K562 (cell line): ENCODE data around the gene CLCNKA. TPM values are rescaled to one million over a fixed set of nuclear protein-coding genes. Genes with fewer than 3 reads are reported as not detected.

Source experiments
- BMI1 ChIP-seq: fragments of 150-350 bp; IDR thresholded peaks from 2 replicates; pipeline ENCODE4 v1.6.1; 2014; ENCODE audit warnings: low read length
- BRD9 ChIP-seq: fragments of 450-650 bp; IDR thresholded peaks from 2 replicates; pipeline ENCODE4 v1.6.1; 2018; ENCODE audit warnings: low read depth; ENCODE audit not compliant: partially characterized antibody
- E2F3 ChIP-seq: fragments of 250-450 bp; sonication (Bioruptor Pico); IDR thresholded peaks from 2 replicates; pipeline ENCODE4 v1.4.0; 2020; ENCODE audit warnings: mild to moderate bottlenecking
- FOXK2 ChIP-seq, 2 experiments: fragments of 450-650 bp; IDR thresholded peaks in 1 of 2; conservative IDR thresholded peaks in 1 of 2; 2 replicates each; pipeline ENCODE4 v1.6.1; 2016; ENCODE audit warnings: low read depth in 2 of 2, mild to moderate bottlenecking in 1 of 2
- HNRNPK ChIP-seq: fragments of 200-400 bp; formaldehyde crosslinking; IDR thresholded peaks from one replicate; pipeline ENCODE4 v1.6.1; 2018; ENCODE audit warnings: mild to moderate bottlenecking, low read depth, low read length; ENCODE audit not compliant: poor library complexity, severe bottlenecking
- NFATC3 ChIP-seq: fragments of 450-650 bp; IDR thresholded peaks from 2 replicates; pipeline ENCODE4 v1.6.1; 2017; ENCODE audit warnings: mild to moderate bottlenecking
- NR4A1 ChIP-seq, 2 experiments: fragments of 250-450 bp in 1 of 2; fragments of 450-650 bp in 1 of 2; sonication (Bioruptor Pico) in 1 of 2; IDR thresholded peaks; 2 replicates each; pipeline versions ENCODE4 v1.4.0 to v1.6.1; 2016 to 2020; ENCODE audit warnings: mild to moderate bottlenecking in 2 of 2, missing compliant biosample characterization in 1 of 2, missing genetic modification characterization in 1 of 2, moderate library complexity in 1 of 2
- PHF21A ChIP-seq: fragments of 450-650 bp; IDR thresholded peaks from 2 replicates; pipeline ENCODE4 v1.6.1; 2017; ENCODE audit warnings: low read depth, borderline replicate concordance
- RBM14 ChIP-seq: fragments of 200-400 bp; formaldehyde crosslinking; IDR thresholded peaks from 2 replicates; pipeline ENCODE4 v1.6.1; 2018; ENCODE audit warnings: low read depth, mild to moderate bottlenecking, low read length, moderate library complexity, borderline replicate concordance; ENCODE audit not compliant: insufficient read depth
- SMAD4 ChIP-seq: fragments of 250-450 bp; sonication (Bioruptor Pico); conservative IDR thresholded peaks from 2 replicates; pipeline ENCODE4 v1.8.0; 2021; ENCODE audit warnings: inconsistent platforms, mild to moderate bottlenecking, moderate library complexity
- SUPT5H ChIP-seq: fragments of 450-650 bp; IDR thresholded peaks from 2 replicates; pipeline ENCODE4 v1.6.1; 2016
- TCFL5 ChIP-seq: fragments of 250-450 bp; sonication (Bioruptor Pico); conservative IDR thresholded peaks from 2 replicates; pipeline ENCODE4 v1.6.1; 2021; ENCODE audit warnings: mild to moderate bottlenecking, moderate library complexity, matching md5 sums
- TSC22D4 ChIP-seq: fragments of 450-650 bp; IDR thresholded peaks from 2 replicates; pipeline ENCODE4 v1.6.1; 2016; ENCODE audit warnings: missing genetic modification characterization, missing biosample characterization, control low read depth
- ZNF140 ChIP-seq: fragments of 250-450 bp; sonication (Bioruptor Pico); IDR thresholded peaks from 2 replicates; pipeline ENCODE4 v1.8.0; 2021; ENCODE audit warnings: moderate library complexity, mild to moderate bottlenecking, inconsistent platforms
- ZNF263 ChIP-seq: sonication (generic); formaldehyde crosslinking; IDR thresholded peaks from 2 replicates; pipeline ENCODE4 v1.8.0; 2022; ENCODE audit warnings: mild to moderate bottlenecking, missing genetic modification reagents, borderline replicate concordance
- ZNF3 ChIP-seq: fragments of 250-450 bp; sonication (Bioruptor Pico); IDR thresholded peaks from 2 replicates; pipeline ENCODE4 v1.5.0; 2021; ENCODE audit warnings: mild to moderate bottlenecking, moderate library complexity
- ZNF695 ChIP-seq: fragments of 450-650 bp; formaldehyde crosslinking; IDR thresholded peaks from 2 replicates; pipeline ENCODE4 v1.4.0; 2020; ENCODE audit warnings: mild to moderate bottlenecking, moderate library complexity
- polyA plus RNA-seq, 8 experiments: library from polyadenylated mRNA; depleted of rRNA in 4 of 8; stranded (reverse) in 5 of 8; unstranded in 3 of 8; fragments of >200 nt; fragmentation: Nextera tagmentation in 2 of 8; fragmentation: Illumina TruSeq in 1 of 8; extraction: Ambion mirVana in 2 of 8; extraction: Trizol in 1 of 8; gene quantifications; 2 replicates each; pipeline versions ENCODE4 v1.2.1 to v1.2.3, GENCODE V29; 2011 to 2014; ENCODE audit warnings: inconsistent platforms in 1 of 8, missing spikeins in 1 of 8
- total RNA-seq, 7 experiments: library from RNA; depleted of rRNA in 6 of 7; stranded (reverse); fragments of >200 nt in 6 of 7; fragmentation: Illumina TruSeq in 2 of 7; extraction: Trizol in 2 of 7; gene quantifications; 2 replicates each; pipeline versions ENCODE4 v1.2.1 to v1.2.3, GENCODE V29; 2011 to 2021; ENCODE audit warnings: low replicate concordance in 1 of 7
- TF ChIP-seq, protein P1 (sequence below): fragments of 250-450 bp; sonication (Bioruptor Pico); IDR thresholded peaks from 2 replicates; pipeline ENCODE4 v1.4.0; 2020
- TF ChIP-seq, protein P2 (sequence below), 2 experiments: fragments of 450-650 bp; IDR thresholded peaks; 2 replicates each; pipeline ENCODE4 v1.6.1; 2016
- TF ChIP-seq, protein P3 (sequence below): sonication (generic); formaldehyde crosslinking; IDR thresholded peaks from 2 replicates; pipeline ENCODE4 v1.8.0; 2023; ENCODE audit warnings: mild to moderate bottlenecking, missing genetic modification reagents

The CLCNKA gene
- total and polyA plus RNA-seq, 9 of the 15 experiments (the other 6 are each of a cell fraction or from before 2014, with no cell fraction given) = 0.03 to 0.37 (median 0.10) TPM; not detected in 3

DNA sequence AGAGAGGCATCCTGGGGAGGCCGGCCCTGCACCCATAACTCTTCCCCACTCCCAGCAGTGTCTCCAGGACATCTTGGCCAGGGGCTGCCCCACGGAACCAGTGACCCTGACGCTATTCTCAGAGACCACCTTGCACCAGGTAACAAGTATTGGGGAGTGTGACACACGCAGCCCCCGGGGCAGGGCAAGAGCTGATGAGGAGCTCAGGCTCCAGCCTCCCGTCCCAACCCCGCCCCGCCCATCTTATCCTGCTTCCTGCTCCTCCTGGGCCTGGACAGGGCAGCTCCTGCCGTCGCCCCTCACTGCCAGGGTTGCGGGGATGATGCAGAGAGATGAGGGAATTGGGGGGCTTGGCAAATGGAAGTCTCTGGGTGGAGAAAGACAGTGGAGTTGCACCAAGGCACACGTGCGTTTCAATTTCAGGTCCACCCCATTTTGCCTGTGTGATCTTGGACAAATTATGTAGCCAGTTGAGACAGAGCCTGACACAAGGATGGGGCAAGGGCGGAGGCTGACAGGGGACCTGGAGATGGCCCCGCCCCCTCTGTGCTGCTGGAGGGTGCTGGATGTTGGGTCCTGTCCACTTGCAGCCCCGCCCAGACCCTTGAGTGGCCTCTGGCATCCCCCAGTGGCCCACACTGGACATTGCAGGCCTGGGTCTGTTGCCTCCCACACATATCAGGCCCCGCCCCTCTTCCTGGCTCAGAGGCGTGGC, 10.7 kb downstream of the CLCNKA start (continued):
- no peak for TF ChIP-seq BRD9
- TF ChIP-seq ZNF3 (CRISPR knock-in tag) = no peak
- TF ChIP-seq SUPT5H = no peak
- no peak for TF ChIP-seq HNRNPK
- TF ChIP-seq, protein P1, sequence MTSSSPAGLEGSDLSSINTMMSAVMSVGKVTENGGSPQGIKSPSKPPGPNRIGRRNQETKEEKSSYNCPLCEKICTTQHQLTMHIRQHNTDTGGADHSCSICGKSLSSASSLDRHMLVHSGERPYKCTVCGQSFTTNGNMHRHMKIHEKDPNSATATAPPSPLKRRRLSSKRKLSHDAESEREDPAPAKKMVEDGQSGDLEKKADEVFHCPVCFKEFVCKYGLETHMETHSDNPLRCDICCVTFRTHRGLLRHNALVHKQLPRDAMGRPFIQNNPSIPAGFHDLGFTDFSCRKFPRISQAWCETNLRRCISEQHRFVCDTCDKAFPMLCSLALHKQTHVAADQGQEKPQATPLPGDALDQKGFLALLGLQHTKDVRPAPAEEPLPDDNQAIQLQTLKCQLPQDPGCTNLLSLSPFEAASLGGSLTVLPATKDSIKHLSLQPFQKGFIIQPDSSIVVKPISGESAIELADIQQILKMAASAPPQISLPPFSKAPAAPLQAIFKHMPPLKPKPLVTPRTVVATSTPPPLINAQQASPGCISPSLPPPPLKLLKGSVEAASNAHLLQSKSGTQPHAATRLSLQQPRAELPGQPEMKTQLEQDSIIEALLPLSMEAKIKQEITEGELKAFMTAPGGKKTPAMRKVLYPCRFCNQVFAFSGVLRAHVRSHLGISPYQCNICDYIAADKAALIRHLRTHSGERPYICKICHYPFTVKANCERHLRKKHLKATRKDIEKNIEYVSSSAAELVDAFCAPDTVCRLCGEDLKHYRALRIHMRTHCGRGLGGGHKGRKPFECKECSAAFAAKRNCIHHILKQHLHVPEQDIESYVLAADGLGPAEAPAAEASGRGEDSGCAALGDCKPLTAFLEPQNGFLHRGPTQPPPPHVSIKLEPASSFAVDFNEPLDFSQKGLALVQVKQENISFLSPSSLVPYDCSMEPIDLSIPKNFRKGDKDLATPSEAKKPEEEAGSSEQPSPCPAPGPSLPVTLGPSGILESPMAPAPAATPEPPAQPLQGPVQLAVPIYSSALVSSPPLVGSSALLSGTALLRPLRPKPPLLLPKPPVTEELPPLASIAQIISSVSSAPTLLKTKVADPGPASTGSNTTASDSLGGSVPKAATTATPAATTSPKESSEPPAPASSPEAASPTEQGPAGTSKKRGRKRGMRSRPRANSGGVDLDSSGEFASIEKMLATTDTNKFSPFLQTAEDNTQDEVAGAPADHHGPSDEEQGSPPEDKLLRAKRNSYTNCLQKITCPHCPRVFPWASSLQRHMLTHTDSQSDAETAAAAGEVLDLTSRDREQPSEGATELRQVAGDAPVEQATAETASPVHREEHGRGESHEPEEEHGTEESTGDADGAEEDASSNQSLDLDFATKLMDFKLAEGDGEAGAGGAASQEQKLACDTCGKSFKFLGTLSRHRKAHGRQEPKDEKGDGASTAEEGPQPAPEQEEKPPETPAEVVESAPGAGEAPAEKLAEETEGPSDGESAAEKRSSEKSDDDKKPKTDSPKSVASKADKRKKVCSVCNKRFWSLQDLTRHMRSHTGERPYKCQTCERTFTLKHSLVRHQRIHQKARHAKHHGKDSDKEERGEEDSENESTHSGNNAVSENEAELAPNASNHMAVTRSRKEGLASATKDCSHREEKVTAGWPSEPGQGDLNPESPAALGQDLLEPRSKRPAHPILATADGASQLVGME (CRISPR knock-in tag) = 0 out of 2 replicates have a peak, but pooled peaks have one; percentile 83
- no peak for TF ChIP-seq ZNF695
- no peak for TF ChIP-seq PHF21A
- TF ChIP-seq NFATC3 = no peak
- TF ChIP-seq ZNF140 (CRISPR knock-in tag) = no peak
- TF ChIP-seq, protein P2, sequence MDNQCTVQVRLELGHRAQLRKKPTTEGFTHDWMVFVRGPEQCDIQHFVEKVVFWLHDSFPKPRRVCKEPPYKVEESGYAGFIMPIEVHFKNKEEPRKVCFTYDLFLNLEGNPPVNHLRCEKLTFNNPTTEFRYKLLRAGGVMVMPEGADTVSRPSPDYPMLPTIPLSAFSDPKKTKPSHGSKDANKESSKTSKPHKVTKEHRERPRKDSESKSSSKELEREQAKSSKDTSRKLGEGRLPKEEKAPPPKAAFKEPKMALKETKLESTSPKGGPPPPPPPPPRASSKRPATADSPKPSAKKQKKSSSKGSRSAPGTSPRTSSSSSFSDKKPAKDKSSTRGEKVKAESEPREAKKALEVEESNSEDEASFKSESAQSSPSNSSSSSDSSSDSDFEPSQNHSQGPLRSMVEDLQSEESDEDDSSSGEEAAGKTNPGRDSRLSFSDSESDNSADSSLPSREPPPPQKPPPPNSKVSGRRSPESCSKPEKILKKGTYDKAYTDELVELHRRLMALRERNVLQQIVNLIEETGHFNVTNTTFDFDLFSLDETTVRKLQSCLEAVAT (IDR thresholded peaks at IDR 0.05) = no peak
- no peak for TF ChIP-seq TSC22D4 (tag)
- TF ChIP-seq SMAD4 = peak; percentile 37; the same call in 1 of the 2 replicates
- TF ChIP-seq, protein P3, sequence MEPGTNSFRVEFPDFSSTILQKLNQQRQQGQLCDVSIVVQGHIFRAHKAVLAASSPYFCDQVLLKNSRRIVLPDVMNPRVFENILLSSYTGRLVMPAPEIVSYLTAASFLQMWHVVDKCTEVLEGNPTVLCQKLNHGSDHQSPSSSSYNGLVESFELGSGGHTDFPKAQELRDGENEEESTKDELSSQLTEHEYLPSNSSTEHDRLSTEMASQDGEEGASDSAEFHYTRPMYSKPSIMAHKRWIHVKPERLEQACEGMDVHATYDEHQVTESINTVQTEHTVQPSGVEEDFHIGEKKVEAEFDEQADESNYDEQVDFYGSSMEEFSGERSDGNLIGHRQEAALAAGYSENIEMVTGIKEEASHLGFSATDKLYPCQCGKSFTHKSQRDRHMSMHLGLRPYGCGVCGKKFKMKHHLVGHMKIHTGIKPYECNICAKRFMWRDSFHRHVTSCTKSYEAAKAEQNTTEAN (CRISPR knock-in tag) = peak; percentile 73; the same call in 1 of the 2 replicates
- TF ChIP-seq NR4A1 (CRISPR knock-in tag; IDR thresholded peaks at IDR 0.05) = no peak
- no peak for TF ChIP-seq NR4A1 (tag; IDR thresholded peaks at IDR 0.05)
- no peak for TF ChIP-seq E2F3
- no peak for TF ChIP-seq ZNF263
- TF ChIP-seq RBM14 = no peak
- TF ChIP-seq TCFL5 (CRISPR knock-in tag) = no peak
- TF ChIP-seq FOXK2 (conservative IDR thresholded peaks at IDR 0.05 in 1 of 2, IDR thresholded peaks at IDR 0.05 in 1 of 2; ENCODE audit: low read depth in 2 of 2) = no peak
- no peak for TF ChIP-seq BMI1
